ENCODE data around the gene LTBP2.

GRCh38 chr14:74526854-74527585, 85.0 kb downstream of the LTBP2 start:
- TF ChIP-seq CTCF (IDR thresholded peaks at IDR 0.05; ENCODE audit: poor library complexity) = no peak
- no peak for TF ChIP-seq EZH2 (IDR thresholded peaks at IDR 0.05; ENCODE audit: borderline replicate concordance)

Data from hepatocyte (in vitro differentiated cells).